Right renal cortex interstitium (tissue), 3 donors: ENCODE data around the gene MPP2. TPM values are rescaled to one million over a fixed set of nuclear protein-coding genes. Genes with fewer than 3 reads are reported as not detected.

Source experiments
- DNase-seq, 3 donors: peaks; one replicate each; pipeline ENCODE4 v3.0.0-alpha.2; 2013; ENCODE audit warnings: low read depth in 3 of 3, low spot score in 2 of 3
- polyA plus RNA-seq, 3 donors: library from polyadenylated mRNA; unstranded; fragments of 120-200 nt; gene quantifications; one replicate each; pipeline ENCODE4 v1.2.1, GENCODE V29; 2013; ENCODE audit not compliant: insufficient read length in 3 of 3

Gene MPP2
- polyA plus RNA-seq, 3 donors, result 5.6 to 5.9 (median 5.8) TPM

GRCh38 chr17:43827596-43827995 lies 79.7 kb downstream of the MPP2 start:
- DNase-seq, result no peak

DNA sequence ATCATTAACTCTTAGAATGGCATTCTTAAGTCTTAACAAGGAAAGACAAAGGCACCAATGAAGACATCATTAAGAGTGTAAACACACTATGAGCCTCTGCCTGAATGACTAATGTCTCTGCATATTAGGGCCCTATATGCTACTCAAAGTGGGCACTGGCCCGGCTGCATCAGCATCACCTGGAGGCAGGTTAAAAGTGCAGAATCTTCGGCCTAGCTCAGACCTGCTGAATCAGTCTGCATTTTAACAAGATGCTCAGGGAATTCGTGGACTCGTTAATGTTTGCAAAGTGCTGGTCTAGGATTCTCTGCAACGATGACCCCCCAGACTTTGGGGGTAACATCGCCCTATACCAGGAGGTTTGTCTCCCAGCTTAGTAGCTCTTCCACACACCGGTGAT lies 81.1 kb downstream of the MPP2 start:
- no peak for DNase-seq

DNA sequence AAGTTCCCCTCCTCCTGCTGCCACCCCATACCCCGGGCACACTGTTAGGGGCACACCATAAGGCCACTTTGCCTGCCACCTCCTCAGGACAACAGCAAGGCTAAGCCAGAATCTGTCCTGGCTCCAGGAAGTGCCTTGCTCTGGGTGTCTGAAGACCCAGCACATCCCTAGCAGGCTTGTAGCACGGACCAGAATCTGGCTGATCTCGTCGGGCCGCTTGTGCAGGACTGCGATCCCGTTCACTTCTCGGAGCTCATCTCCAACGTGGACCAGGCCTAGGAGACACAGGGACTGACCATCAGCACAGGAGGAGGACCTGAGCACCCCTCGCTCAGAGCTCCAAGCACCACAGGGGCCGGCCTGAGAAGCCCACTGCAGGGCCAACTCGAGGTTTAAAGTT lies 81.8 kb downstream of the MPP2 start:
- no peak for DNase-seq

Other genes starting within 250 kb of the MPP2 start
- gene MEOX1, start 245.6 kb downstream of the MPP2 start, polyA plus RNA-seq, result 10 to 100 TPM; 11.1 to 18.4 (median 11.2) TPM
- 10 to 100 TPM; 51.9 to 58.0 (median 57.2) TPM for gene SOST, start 148.7 kb downstream of the MPP2 start, polyA plus RNA-seq
- 10 to 100 TPM; 58.9 to 65.0 (median 60.8) TPM for gene DUSP3, start 128.6 kb downstream of the MPP2 start, polyA plus RNA-seq
- under 1 TPM; 0.04 to 0.19 (median 0.07) TPM for gene CFAP97D1, start 127.1 kb downstream of the MPP2 start, polyA plus RNA-seq
- gene MPP3, start 74.4 kb downstream of the MPP2 start, polyA plus RNA-seq, result 1 to 10 TPM; 6.3 to 8.0 (median 6.7) TPM
- gene CD300LG, start 60.4 kb downstream of the MPP2 start, polyA plus RNA-seq, result 1 to 10 TPM in 1 of 3 donors, under 1 TPM in 2; 0.93 to 1.4 (median 0.94) TPM
- under 1 TPM in 1 of 3 donors, not detected in 2; 0.60 TPM for gene PPY, start 34.9 kb upstream of the MPP2 start, polyA plus RNA-seq
- under 1 TPM in 2 of 3 donors, not detected in 1; 0.26 to 0.28 TPM for gene PYY, start 46.4 kb upstream of the MPP2 start, polyA plus RNA-seq
- 1 to 10 TPM; 2.2 to 3.2 (median 3.0) TPM for gene NAGS, start 97.1 kb upstream of the MPP2 start, polyA plus RNA-seq
- gene TMEM101, start 107.4 kb upstream of the MPP2 start, polyA plus RNA-seq, result 10 to 100 TPM; 38.7 to 40.4 (median 40.0) TPM
- 10 to 100 TPM; 40.5 to 44.3 (median 41.0) TPM for gene LSM12, start 159.1 kb upstream of the MPP2 start, polyA plus RNA-seq
- gene G6PC3, start 163.2 kb upstream of the MPP2 start, polyA plus RNA-seq, result 10 to 100 TPM; 69.5 to 78.6 (median 76.1) TPM
- 10 to 100 TPM; 41.9 to 54.6 (median 43.4) TPM for gene HDAC5, start 216.1 kb upstream of the MPP2 start, polyA plus RNA-seq
- 1 to 10 TPM; 3.7 to 4.1 (median 3.7) TPM for gene HROB, start 234.4 kb upstream of the MPP2 start, polyA plus RNA-seq